HuH-7.5 (cell line): Measurements from ENCODE around the gene VAV3.

Experiments used
- DNase-seq: peaks from one replicate; pipeline ENCODE4 v3.0.0; 2011; ENCODE audit warnings: low spot score

VAV3 gene

DNA sequence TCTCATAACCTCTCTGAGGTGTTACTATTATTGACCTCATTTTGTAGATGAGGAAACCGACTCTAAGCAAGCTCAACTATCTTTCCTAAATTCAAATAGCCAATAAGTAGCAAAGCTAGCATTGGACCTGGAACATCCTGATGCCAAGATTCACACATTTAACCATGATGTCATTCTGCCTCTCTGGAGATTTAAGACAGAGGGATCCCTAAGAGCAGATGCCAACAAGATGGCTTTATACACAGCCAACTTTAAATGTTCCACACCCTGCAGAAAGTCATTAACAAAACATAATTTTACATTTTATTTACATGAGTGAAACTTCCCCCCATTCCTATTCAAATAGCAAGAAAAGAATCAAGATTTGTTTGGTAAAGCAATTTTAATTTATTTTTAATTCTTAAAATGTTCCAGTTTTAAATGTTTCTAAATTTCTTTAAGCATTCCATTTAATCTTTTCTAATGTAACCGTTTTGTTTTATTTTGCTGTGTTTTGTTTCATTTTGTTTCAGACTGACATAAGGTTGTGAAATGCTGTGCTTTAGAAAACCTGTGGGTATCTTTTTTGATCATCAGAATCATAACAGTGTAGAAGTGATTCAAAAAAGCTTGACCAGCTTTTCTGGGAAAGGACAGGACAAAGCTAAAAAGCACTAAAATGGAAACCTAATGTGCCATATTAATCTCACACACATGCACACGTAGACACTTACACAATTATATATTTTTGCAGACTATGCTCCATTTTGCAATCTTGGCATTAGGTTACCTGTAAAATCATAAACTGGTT, 7.6 kb upstream of the VAV3 start:
- no peak for DNase-seq

GRCh38 chr1:107966550-107966949, 1.6 kb upstream of the VAV3 start:
- DNase-seq = no peak

- peak; percentile 19 for DNase-seq
These were observed 457 bp downstream of the VAV3 start for GRCh38 chr1:107964336-107965109.

GRCh38 chr1:107963601-107964335, 1.2 kb downstream of the VAV3 start:
- no peak for DNase-seq

- DNase-seq = no peak
These were observed 2.0 kb downstream of the VAV3 start for GRCh38 chr1:107963008-107963407.

DNA sequence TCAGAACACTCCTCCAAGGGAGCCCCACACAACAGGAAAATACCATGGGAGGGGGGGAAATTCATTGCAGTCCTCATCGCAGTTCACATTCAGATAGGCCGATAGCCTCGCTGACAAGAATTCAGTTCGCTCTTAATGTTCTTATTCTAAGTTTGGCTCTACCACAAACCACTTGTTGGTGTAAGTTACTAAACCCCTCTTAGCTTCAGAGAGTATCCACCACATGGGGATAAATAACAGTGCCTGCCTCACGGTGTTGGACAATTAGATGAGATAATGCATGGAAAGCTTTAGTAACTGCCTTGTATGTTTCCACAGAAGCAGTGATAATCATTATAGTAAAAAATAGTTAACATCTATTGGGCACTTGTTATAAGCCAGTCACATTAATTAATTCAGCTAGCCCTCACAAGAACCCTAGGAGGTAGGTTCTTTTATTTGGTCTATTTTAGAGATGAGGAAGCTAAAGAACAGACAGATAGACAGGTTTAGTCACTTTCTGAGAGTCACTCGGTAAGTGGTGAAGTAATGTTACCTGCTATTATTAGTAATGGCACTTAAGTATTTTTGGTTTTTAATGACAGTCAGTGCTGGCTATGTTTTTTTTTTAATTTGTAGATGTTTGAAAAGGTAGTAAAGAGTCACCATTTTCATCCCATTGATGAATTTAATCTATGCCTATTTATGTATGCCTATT, 10.1 kb downstream of the VAV3 start:
- no peak for DNase-seq

GRCh38 chr1:107954126-107954525, 10.9 kb downstream of the VAV3 start:
- no peak for DNase-seq

- no peak for DNase-seq
These were observed 11.4 kb downstream of the VAV3 start for GRCh38 chr1:107953556-107953955.

DNA sequence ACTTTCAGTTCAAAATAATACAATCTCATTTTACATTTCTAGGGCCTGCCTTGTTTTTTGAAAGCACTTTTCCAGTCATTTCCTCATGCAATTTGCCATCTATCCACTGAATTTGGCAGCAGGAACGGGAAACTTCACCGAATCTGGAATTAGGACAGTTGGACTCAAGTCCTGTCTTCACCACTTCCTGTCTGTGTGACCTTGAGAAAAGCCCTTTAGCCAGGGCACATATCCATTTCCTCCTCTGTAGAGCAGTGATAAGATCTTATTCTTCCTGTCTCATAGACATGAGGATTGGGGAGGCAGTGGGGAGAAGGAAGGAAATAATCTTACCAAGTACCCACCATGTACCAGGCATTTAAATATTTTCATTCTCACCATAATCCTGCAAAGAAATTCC, 12.0 kb downstream of the VAV3 start:
- no peak for DNase-seq

GRCh38 chr1:107950464-107950863, 14.5 kb downstream of the VAV3 start:
- no peak for DNase-seq

DNA sequence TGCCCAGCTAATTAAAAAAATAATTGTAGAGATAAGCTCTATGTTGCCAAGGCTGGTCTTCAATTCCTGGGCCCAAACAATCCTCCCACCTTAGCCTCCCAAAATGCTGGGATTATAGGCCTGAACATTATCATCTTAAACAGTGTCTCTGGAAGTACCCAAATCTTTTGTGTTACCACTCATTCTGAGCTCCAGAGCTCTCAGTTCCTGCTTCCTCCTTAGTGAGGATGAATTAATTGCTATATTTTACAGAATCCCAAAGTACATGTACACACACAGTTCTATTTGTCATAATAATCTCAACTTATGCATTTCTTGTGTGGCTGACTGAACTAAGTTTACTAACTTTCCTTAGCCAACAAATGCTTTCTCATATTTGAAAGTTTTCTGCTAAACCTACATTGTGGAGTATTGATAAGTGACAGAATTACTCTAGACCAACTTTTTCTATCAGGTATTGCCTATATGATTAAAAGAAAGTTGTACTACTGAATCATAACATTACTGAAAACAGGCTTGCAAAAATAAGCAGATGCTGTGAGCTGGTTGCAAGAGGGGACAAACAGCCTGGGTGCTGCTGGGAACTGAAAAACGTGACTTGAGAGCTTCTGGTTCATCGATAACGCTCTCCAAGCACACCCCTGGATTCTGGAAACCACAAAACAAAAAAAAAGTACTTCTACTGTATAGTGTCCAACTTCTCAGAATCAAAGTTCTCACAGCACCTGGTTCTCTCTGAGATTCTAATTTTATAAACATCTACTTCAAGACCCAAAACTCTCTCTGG, 15.3 kb downstream of the VAV3 start:
- DNase-seq = no peak

DNA sequence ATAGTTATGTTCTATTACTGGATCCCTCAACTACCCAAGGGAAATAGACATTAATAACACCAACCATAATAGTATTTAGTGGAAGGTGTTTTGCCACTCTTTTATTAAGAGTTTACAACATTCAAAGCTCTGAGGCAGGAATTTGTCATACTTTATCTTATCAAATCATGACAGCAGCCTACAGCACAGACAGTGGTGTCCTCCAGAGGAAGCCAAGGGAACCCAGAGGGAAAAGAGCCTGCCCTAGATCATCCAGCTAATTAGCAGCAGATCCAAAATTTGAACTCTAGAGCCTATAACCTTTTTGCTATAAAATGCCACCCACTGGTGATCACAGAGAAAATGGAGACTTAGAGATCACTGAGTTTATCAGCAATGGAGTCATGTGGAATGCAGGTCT, 18.2 kb downstream of the VAV3 start:
- no peak for DNase-seq

DNA sequence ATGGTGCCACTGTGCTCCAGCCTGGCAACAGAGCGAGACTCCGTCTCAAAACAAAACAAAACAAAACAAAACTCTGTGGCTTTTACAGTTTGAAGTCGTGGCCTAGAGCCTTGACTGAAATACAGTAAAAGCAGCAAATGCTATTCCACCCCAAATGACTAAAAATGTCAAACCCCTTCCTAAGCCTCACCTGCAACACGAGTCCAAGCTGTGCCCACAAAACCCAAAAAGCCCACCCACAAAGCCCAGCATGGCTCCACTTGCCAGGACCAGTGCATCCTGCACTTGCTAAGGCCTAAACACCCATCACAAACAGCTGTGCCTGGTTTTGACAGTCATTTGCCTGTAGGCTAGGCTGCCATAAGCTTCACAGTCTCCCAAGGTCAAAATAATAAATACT, 21.3 kb downstream of the VAV3 start:
- no peak for DNase-seq

DNA sequence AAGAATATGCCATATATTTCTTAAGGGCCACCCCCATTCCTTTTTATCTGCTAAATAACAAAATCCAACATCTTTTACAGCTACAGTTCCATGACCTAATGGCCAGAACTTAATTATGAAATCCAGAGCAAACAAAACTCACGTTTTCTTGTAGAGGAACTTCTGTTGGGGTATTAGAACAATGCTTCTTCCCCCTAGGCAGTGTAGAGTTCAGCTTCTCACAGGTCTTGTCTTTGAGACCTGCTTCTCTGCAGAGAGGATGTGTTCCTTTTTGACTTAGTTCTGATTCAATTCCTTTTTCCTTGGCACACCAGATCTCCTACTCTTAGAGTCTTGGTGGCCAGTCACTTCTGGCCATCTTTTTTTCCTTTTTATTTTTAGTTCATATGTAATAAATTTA, 22.2 kb downstream of the VAV3 start:
- no peak for DNase-seq

- DNase-seq = no peak
These were observed 23.4 kb downstream of the VAV3 start for GRCh38 chr1:107941531-107941930.

GRCh38 chr1:107941123-107941522, 23.9 kb downstream of the VAV3 start:
- DNase-seq = no peak

DNA sequence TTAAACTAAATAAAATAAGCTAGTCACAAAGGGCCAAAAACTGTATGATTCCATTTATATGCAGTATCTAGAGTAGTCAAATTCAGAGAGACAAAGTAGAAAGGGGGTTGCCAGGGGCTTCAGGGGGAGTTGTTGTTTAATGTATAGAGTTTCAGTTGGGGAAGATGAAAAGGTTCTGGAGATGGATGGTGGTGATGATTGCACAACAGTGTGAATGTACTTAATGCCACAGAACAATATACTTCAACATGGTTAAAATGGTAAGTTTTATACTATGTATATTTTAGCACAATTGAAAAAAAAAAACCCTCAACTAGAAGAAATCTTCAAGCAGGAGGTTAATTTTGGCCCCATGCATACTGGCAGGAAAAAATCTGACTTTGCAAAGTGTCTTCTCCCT, 24.3 kb downstream of the VAV3 start:
- DNase-seq = no peak

- no peak for DNase-seq
These were observed 24.9 kb downstream of the VAV3 start for GRCh38 chr1:107940017-107940577.

DNA sequence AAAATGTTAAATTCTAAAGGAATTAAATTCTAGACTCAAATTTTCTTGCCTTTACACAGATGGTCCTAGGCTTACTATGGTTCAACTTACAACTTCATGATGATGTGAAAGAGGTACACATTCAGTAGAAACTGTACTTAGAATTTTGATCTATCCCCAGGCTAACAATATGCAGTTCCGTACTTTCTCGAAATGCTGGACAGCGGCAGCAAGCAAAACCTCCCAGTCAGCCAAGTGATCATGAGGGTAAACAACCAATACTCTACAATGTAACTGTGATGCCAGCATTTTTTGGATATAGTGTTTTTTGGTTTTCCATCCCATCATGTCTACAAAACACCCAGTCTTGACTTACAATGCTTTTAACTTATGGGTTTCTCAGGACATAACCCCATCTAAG, 25.7 kb downstream of the VAV3 start:
- no peak for DNase-seq

DNA sequence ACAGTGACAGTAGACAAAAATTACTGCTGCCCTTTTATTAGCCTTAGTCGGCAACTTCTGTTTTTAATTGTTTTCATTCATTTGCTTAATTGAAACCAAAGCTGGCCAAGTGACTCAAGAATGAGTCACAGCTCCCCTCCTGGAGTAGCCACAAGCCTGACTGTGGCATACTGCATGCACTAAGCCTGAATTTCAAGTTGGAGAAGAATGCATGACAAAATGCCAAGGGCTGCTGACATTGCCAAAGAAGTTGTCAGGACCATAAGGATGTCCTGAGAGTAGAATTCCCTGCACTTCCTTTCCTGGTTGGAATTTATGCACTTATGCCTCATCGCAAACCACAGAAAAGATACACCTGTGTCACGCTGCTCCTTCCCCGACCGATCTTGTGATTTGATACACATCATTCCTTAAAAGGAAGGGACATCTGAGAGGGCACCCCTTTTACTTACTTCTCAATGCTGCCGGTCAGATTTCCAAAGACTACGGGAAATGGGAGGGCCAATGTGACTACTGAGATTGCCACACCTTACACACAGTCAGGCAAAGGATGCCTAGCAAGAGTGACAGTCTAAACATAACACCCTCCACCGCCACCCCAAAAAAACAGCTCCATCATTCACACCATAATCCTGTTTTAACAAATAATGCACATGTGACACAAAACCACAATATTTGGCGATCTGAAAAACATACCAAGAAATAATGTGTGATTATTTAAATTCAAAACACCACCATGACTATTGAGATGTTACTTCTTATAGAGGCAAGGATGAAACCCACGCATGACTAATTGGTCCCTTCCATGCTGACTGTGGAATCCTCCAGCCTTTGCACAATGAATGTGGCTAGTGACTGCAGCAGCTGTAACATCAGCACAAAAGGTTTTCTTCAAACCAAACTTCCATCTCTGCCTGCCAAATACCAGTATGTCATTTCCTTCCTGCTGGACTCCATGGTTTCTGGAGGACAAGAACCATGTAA, 28.2 kb downstream of the VAV3 start:
- DNase-seq = no peak
